Fibroblast of lung (primary cell): ENCODE data around the gene ETFRF1.

ENCODE experiments used
- EZH2 ChIP-seq: IDR thresholded peaks from 2 replicates; pipeline ENCODE4 v1.5.1; 2012; ENCODE audit warnings: low read length, control low read depth, mild to moderate bottlenecking; ENCODE audit errors: missing control alignments
- TF ChIP-seq, protein P1 (sequence below), 2 donors: IDR thresholded peaks in 1 of 2; conservative IDR thresholded peaks in 1 of 2; 1 replicate in 1 of 2; 2 replicates in 1 of 2; pipeline ENCODE4 v1.5.1; 2011 to 2012; ENCODE audit warnings: low read length in 2 of 2, control low read depth in 1 of 2, inconsistent platforms in 1 of 2, low read depth in 1 of 2, mild to moderate bottlenecking in 1 of 2

DNA sequence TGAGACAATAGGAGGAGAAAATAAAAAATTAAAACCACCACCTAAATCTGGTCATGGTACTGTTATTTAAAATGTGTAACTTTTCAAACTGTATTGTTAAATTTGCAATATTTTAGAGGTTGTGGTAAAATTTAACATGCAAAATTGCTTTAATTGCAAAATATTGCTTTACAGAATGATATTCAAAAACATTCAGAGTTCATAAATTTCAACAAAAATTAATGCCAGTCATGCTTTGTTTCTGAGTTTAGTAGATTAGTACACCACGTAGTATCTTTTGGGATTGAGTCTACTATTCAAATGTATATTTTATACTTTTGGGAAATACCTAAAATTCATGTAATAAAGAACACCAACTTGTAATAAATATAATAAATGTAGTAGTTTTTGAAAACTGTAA, 18.3 kb downstream of the ETFRF1 start:
- TF ChIP-seq, protein P1, sequence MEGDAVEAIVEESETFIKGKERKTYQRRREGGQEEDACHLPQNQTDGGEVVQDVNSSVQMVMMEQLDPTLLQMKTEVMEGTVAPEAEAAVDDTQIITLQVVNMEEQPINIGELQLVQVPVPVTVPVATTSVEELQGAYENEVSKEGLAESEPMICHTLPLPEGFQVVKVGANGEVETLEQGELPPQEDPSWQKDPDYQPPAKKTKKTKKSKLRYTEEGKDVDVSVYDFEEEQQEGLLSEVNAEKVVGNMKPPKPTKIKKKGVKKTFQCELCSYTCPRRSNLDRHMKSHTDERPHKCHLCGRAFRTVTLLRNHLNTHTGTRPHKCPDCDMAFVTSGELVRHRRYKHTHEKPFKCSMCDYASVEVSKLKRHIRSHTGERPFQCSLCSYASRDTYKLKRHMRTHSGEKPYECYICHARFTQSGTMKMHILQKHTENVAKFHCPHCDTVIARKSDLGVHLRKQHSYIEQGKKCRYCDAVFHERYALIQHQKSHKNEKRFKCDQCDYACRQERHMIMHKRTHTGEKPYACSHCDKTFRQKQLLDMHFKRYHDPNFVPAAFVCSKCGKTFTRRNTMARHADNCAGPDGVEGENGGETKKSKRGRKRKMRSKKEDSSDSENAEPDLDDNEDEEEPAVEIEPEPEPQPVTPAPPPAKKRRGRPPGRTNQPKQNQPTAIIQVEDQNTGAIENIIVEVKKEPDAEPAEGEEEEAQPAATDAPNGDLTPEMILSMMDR (conservative IDR thresholded peaks at IDR 0.05 in 1 of 2, IDR thresholded peaks at IDR 0.05 in 1 of 2; ENCODE audit: low read depth in 1 of 2, low read length in 2 of 2): no peak
- no peak for TF ChIP-seq EZH2
